Right lobe of liver (tissue), 6 donors: Measurements from ENCODE around the gene KIF19. TPM values are rescaled to one million over a fixed set of nuclear protein-coding genes. Genes with fewer than 3 reads are reported as not detected.
"Not testable (repeated sequence)": the region's sequence is repeated elsewhere in the genome, so short reads cannot be mapped to it uniquely, and the experiment has no call there.

Source experiments
- ATAC-seq, 4 donors: fragments of 200-7000 bp; cut with Tn5 transposase; one replicate each; pipeline ENCODE4 v1.9.1; 2020; ENCODE audit warnings: mild to moderate bottlenecking in 4 of 4, moderate library complexity in 4 of 4
- DNase-seq, 3 donors: peaks; one replicate each; pipeline ENCODE4 v3.0.0-alpha.2; 2020
- H3K27ac ChIP-seq, 3 donors: fragments of 200-600 bp; one replicate each; pipeline ENCODE4 v1.8.0; 2022
- H3K27me3 ChIP-seq, 2 donors: fragments of 200-600 bp; one replicate each; pipeline ENCODE4 v1.8.0; 2022
- H3K36me3 ChIP-seq, 4 donors: fragments of 200-600 bp; sonication (generic) in 1 of 4; one replicate each; pipeline versions ENCODE4 v1.5.1 to v1.8.0; 2017 to 2022; ENCODE audit warnings: control low read depth in 1 of 4
- H3K4me1 ChIP-seq, 4 donors: fragments of 200-600 bp; sonication (generic) in 1 of 4; one replicate each; pipeline versions ENCODE4 v1.5.1 to v1.8.0; 2017 to 2022; ENCODE audit warnings: control low read depth in 1 of 4
- H3K4me3 ChIP-seq, 3 donors: fragments of 200-600 bp; one replicate each; pipeline ENCODE4 v1.8.0; 2022
- H3K9me3 ChIP-seq, 4 donors: fragments of 200-600 bp; sonication (generic) in 1 of 4; one replicate each; pipeline versions ENCODE4 v1.5.1 to v1.8.0; 2017 to 2022; ENCODE audit warnings: control low read depth in 1 of 4
- POLR2A ChIP-seq: fragments of 450-650 bp; IDR thresholded peaks from one replicate; pipeline ENCODE4 v1.6.1; 2017; ENCODE audit warnings: antibody characterized with exemption, mild to moderate bottlenecking
- WGBS: methylation state at CpG from one replicate; pipeline ENCODE4 v1.1.6; 2018; ENCODE audit warnings: low coverage, low lambda C conversion rate; ENCODE audit not compliant: insufficient coverage; ENCODE audit errors: missing lambda C conversion rate; 5-methylcytosine and 5-hydroxymethylcytosine counted together
- intact Hi-C, 2 donors: fragments of 100-400 bp; cut with DNase I; formaldehyde crosslinking; loops; one replicate each; pipeline versions ENCODE4 v1.11.2 to v1.14.1; 2022
- long read RNA-seq: library from polyadenylated mRNA; unstranded; transcript quantifications from one replicate; pipeline ENCODE4 v2.0.0, GENCODE V29; 2019
- total RNA-seq, 6 experiments: library from RNA; depleted of rRNA in 2 of 6; stranded (reverse); fragments of >200 nt in 2 of 6; fragmentation: NEBNext Ultra II Directional in 3 of 6; extraction: Animal tissue kit (Norgen Biotek cat#: 25700) in 3 of 6; gene quantifications; one replicate each; pipeline versions ENCODE4 v1.1.0 to v1.2.4, GENCODE V29; 2016 to 2023
- TF ChIP-seq, protein P1 (sequence below), 4 donors: fragments of 200-600 bp in 3 of 4; fragments of 450-650 bp in 1 of 4; IDR thresholded peaks; one replicate each; pipeline versions ENCODE4 v1.5.1 to v1.8.0; 2016 to 2022; ENCODE audit warnings: antibody characterized with exemption in 4 of 4, mild to moderate bottlenecking in 2 of 4
- donor health status: DM: no; HTN: yes; CAD: no.
- donor health status: DM: no; HTN: no; CAD: no.
- donor health status: DM: no; HTN: no; CAD: no.
- donor health status: DM: no; HTN: yes; CAD: no.
- donor health status: DM: no; HTN: yes; CAD: no.

The KIF19 gene, protein sequence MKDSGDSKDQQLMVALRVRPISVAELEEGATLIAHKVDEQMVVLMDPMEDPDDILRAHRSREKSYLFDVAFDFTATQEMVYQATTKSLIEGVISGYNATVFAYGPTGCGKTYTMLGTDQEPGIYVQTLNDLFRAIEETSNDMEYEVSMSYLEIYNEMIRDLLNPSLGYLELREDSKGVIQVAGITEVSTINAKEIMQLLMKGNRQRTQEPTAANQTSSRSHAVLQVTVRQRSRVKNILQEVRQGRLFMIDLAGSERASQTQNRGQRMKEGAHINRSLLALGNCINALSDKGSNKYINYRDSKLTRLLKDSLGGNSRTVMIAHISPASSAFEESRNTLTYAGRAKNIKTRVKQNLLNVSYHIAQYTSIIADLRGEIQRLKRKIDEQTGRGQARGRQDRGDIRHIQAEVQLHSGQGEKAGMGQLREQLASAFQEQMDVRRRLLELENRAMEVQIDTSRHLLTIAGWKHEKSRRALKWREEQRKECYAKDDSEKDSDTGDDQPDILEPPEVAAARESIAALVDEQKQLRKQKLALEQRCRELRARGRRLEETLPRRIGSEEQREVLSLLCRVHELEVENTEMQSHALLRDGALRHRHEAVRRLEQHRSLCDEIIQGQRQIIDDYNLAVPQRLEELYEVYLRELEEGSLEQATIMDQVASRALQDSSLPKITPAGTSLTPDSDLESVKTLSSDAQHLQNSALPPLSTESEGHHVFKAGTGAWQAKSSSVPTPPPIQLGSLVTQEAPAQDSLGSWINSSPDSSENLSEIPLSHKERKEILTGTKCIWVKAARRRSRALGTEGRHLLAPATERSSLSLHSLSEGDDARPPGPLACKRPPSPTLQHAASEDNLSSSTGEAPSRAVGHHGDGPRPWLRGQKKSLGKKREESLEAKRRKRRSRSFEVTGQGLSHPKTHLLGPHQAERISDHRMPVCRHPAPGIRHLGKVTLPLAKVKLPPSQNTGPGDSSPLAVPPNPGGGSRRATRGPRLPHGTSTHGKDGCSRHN
- total RNA-seq = 1 to 10 TPM in 1 of 6 experiments, under 1 TPM in 5; 0.31 to 1.1 (median 0.64) TPM
- long read RNA-seq = 0 reads

DNA sequence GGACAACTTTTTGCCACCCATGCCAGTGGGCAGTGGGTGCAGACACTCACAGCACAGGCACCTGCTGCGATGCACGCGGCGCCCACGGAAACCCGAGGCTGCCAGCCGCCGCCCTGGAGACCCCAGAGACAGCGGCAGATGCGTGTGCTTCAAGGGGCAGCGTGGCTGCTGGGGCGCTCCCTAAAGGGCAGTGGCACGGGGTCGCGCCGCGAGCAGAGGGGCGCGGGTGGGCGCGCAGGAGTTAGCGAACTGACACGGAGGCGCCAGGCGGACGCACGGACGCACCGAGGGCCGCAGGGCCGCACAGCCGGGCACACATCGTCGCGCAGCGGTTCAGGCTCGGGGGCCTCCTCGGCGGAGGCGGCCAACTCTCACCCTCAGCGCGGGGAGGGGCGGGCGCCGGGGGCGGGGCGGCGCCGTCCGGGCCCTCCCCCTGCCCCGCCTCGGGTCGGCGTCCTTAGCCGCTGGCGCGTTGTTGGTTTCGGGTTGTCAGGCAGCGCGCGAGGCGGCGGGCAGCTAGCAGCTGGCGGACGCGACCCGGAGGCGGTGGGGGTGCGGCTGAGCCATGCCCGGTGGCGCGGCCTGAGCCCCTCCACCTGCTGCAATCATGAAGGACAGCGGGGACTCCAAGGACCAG lies at the start of gene KIF19:
Gene KIF19, plus strand, starts transcription at position 484 of the 637 bp plus-strand sequence. Its CDS starts 124 bp downstream, at position 608.
- no CpG with 5 or more reads among the region's 73 CpGs for WGBS
- Histone ChIP-seq H3K4me1 (peaks cover 0 to 14% (median 0%) of the 10 kb centered on the region in 4 donors), H3K4me3 (peak within 1 kb of the TSS; percentile 2 to 33 (median 14)), H3K27me3 (no peaks in the 10 kb centered on the region), H3K27ac (peak within 1 kb of the TSS in 1 of 3 donors; percentile 24), H3K36me3 (no peaks in the 10 kb centered on the region), H3K9me3 (no peaks in the 10 kb centered on the region)
- ATAC-seq (peak; percentile 73 to 86 (median 79)), DNase-seq (peak in 1 of 3 donors; percentile 50)
- intact Hi-C loops = no loop called here
- TF ChIP-seq, protein P1, sequence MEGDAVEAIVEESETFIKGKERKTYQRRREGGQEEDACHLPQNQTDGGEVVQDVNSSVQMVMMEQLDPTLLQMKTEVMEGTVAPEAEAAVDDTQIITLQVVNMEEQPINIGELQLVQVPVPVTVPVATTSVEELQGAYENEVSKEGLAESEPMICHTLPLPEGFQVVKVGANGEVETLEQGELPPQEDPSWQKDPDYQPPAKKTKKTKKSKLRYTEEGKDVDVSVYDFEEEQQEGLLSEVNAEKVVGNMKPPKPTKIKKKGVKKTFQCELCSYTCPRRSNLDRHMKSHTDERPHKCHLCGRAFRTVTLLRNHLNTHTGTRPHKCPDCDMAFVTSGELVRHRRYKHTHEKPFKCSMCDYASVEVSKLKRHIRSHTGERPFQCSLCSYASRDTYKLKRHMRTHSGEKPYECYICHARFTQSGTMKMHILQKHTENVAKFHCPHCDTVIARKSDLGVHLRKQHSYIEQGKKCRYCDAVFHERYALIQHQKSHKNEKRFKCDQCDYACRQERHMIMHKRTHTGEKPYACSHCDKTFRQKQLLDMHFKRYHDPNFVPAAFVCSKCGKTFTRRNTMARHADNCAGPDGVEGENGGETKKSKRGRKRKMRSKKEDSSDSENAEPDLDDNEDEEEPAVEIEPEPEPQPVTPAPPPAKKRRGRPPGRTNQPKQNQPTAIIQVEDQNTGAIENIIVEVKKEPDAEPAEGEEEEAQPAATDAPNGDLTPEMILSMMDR (IDR thresholded peaks at IDR 0.05) = no peak
- TF ChIP-seq POLR2A = no peak

DNA sequence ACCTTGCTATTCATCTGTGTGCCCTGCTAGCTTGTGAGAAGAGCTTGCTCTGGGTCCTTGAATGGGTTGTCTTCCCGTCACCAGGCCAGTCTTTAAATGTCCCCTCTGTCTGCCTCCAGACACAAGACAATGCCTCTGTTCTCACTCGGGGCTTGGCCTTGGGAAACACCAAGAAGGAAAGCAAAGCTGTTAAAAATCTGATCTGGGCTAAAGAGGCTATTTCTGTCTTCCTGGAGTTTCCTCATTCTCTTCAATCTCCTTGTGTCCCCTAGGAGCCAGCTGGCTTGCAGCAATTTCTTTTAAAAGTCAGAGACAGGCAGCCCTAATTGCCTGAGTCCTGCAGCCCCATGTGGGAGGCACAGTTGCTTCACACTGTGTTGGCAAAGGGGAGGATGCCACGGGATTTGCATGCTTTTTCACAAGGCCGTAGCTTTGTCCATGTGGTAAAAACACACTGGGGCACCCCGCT lies 49.5 kb upstream of the KIF19 start:
- Histone ChIP-seq H3K4me1 (no peaks in the 10 kb centered on the region), H3K9me3 (no peaks in the 10 kb centered on the region), H3K27ac (no peak overlapping the region), H3K4me3 (no peak overlapping the region), H3K27me3 (no peaks in the 10 kb centered on the region), H3K36me3 (no peaks in the 10 kb centered on the region)
- ATAC-seq = no peak
- 49% methylated on average over 5 of the region's 5 CpGs for WGBS
- no peak for TF ChIP-seq POLR2A
- TF ChIP-seq, protein P1 (IDR thresholded peaks at IDR 0.05) = no peak
- intact Hi-C loops = no loop called here
- DNase-seq = no peak

DNA sequence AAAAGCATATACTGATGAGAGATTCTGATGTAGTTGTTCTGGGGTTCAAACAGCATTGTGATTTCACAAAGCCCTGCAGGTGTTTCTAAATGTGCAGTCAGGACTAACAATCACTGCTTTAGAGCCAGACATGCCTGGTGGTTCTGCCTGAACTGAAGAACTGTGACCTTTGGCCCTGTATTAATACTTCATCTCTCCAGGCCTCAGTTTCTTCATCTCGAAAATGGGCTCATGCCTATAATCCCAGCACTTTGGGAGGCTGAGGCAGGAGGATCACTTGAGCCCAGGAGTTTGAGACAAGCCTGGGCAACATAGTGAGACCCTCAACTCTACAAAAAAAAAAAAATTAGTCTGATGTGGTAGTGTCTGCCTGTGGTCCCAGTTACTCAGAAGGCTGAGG lies 48.1 kb upstream of the KIF19 start:
- no peak overlapping the region for H3K4me3 ChIP-seq
- 10% methylated on average over 1 of the region's 1 CpG for WGBS
- no peaks in the 10 kb centered on the region for H3K4me1 ChIP-seq
- DNase-seq = no peak
- no peaks in the 10 kb centered on the region for H3K36me3 ChIP-seq
- H3K9me3 ChIP-seq = no peaks in the 10 kb centered on the region
- no peaks in the 10 kb centered on the region for H3K27me3 ChIP-seq
- no peak for ATAC-seq
- intact Hi-C loops = no loop called here
- no peak overlapping the region for H3K27ac ChIP-seq
- TF ChIP-seq, protein P1 (IDR thresholded peaks at IDR 0.05) = no peak
- no peak for TF ChIP-seq POLR2A

DNA sequence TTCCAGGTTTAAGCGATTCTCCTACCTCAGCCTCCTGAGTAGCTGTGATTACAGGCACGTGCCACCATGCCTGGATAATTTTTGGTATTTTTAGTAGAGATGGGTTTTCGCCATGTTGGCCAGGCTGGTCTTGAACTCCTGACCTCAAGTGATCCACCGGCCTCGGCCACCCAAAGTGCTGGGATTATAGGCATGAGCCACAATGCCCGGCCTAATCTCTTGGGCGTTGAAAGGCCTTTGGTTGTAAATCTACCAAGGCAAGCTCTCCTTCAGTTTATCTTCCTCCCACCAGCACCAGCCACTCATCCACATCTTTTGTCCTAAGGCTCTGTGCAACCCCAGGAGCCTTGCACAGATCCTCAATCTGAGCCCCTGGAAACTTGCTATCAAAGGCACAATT lies 46.4 kb upstream of the KIF19 start:
- H3K4me3 ChIP-seq, H3K9me3 ChIP-seq, H3K4me1 ChIP-seq, DNase-seq, H3K27me3 ChIP-seq, H3K27ac ChIP-seq, ATAC-seq, H3K36me3 ChIP-seq, intact Hi-C loops: not testable (repeated sequence)
- 70% methylated on average over 6 of the region's 7 CpGs for WGBS
